HEK293 (cell line): ENCODE measurements around the gene GTF2A1.

Source experiments
- CTCF ChIP-seq: fragments of 450-650 bp; formaldehyde crosslinking; IDR thresholded peaks from 2 replicates; pipeline ENCODE4 v1.5.1; 2016; ENCODE audit warnings: missing biosample characterization, missing genetic modification characterization
- GLIS1 ChIP-seq: fragments of 450-650 bp; formaldehyde crosslinking; IDR thresholded peaks from 2 replicates; pipeline ENCODE4 v1.5.1; 2016; ENCODE audit warnings: missing biosample characterization, missing genetic modification characterization
- PBX3 ChIP-seq: sonication (generic); formaldehyde crosslinking; IDR thresholded peaks from 2 replicates; pipeline ENCODE4 v1.8.1; 2022; ENCODE audit warnings: mild to moderate bottlenecking, moderate library complexity, missing genetic modification reagents
- ZBTB7A ChIP-seq: fragments of 450-650 bp; formaldehyde crosslinking; IDR thresholded peaks from 2 replicates; pipeline ENCODE4 v1.5.1; 2016; ENCODE audit warnings: low read depth, missing biosample characterization, missing genetic modification characterization
- ZNF202 ChIP-seq: fragments of 450-650 bp; formaldehyde crosslinking; IDR thresholded peaks from 2 replicates; pipeline ENCODE4 v1.5.1; 2016; ENCODE audit warnings: missing biosample characterization, missing genetic modification characterization, borderline replicate concordance
- ZNF23 ChIP-seq: fragments of 450-650 bp; formaldehyde crosslinking; IDR thresholded peaks from 2 replicates; pipeline ENCODE4 v1.5.1; 2016; ENCODE audit warnings: missing biosample characterization, missing genetic modification characterization, borderline replicate concordance
- ZNF239 ChIP-seq: fragments of 450-650 bp; formaldehyde crosslinking; IDR thresholded peaks from 2 replicates; pipeline ENCODE4 v1.5.1; 2016; ENCODE audit warnings: missing biosample characterization, missing genetic modification characterization
- ZNF24 ChIP-seq: fragments of 450-650 bp; formaldehyde crosslinking; IDR thresholded peaks from 2 replicates; pipeline ENCODE4 v1.5.1; 2016; ENCODE audit warnings: missing biosample characterization, missing genetic modification characterization
- ZNF571 ChIP-seq: fragments of 450-650 bp; formaldehyde crosslinking; IDR thresholded peaks from 2 replicates; pipeline ENCODE4 v1.5.0; 2017; ENCODE audit warnings: missing biosample characterization, missing genetic modification characterization
- ZNF792 ChIP-seq: fragments of 450-650 bp; formaldehyde crosslinking; IDR thresholded peaks from 2 replicates; pipeline ENCODE4 v1.5.1; 2016; ENCODE audit warnings: missing biosample characterization, missing genetic modification characterization

- TF ChIP-seq ZNF571 = no peak
- no peak for TF ChIP-seq ZNF792 (tag by site-specific recombination)
- TF ChIP-seq ZNF23 (tag by site-specific recombination) = no peak
- no peak for TF ChIP-seq PBX3 (CRISPR knock-in tag)
- no peak for TF ChIP-seq ZNF24 (tag by site-specific recombination)
- no peak for TF ChIP-seq CTCF (tag by site-specific recombination)
- TF ChIP-seq GLIS1 = no peak
- TF ChIP-seq ZBTB7A (tag by site-specific recombination) = no peak
- TF ChIP-seq ZNF202 (tag by site-specific recombination) = no peak
- no peak for TF ChIP-seq ZNF239 (tag by site-specific recombination)
Measured at GRCh38 chr14:81178063-81178462, 42.7 kb downstream of the GTF2A1 start.
